ENCODE results near the gene ALB. TPM values are rescaled to one million over a fixed set of nuclear protein-coding genes. Genes with fewer than 3 reads are reported as not detected.

Gene ALB
- total RNA-seq, 1 experiment from 2014 or later = 0.22 TPM

GRCh38 chr4:73451404-73451803, 47.3 kb downstream of the ALB start:
- H3K27ac ChIP-seq (ENCODE audit: low read length) = no peak overlapping the region
- DNase-seq = no peak
- TF ChIP-seq EZH2phosphoT487 (IDR thresholded peaks at IDR 0.05; ENCODE audit: borderline replicate concordance, low read length) = no peak
- TF ChIP-seq EZH2 (IDR thresholded peaks at IDR 0.05; ENCODE audit: low read length, unreplicated experiment) = no peak
- TF ChIP-seq CTCF (conservative IDR thresholded peaks at IDR 0.05; ENCODE audit: low read depth, low read length) = no peak
- no peak overlapping the region for H2AFZ ChIP-seq (ENCODE audit: low read length)
- ChIA-PET POLR2A (ENCODE audit: unreplicated experiment) (no interaction called here), CTCF (no interaction called here)
- no TSS peak for BruUV-seq (replicated peaks)
- H3K4me1 ChIP-seq (ENCODE audit: insufficient read depth, low read length) = peaks cover 11% of the 10 kb centered on the region; the same call in 1 of the 2 replicates
- peaks cover 30% of the 10 kb centered on the region for H3K27me3 ChIP-seq (ENCODE audit: low read length)
- H3K4me2 ChIP-seq (ENCODE audit: low read length) = no peak overlapping the region
- ATAC-seq = no peak
- no peak overlapping the region for H3K4me3 ChIP-seq (ENCODE audit: low read length)
- no peaks in the 10 kb centered on the region for H3F3A ChIP-seq (ENCODE audit: low read length, unreplicated experiment)
- H4K20me1 ChIP-seq (ENCODE audit: low read length) = no peaks in the 10 kb centered on the region
- H3K9me2 ChIP-seq (replicated peaks; ENCODE audit: low read length) = no peaks in the 10 kb centered on the region
- H3K9me3 ChIP-seq (ENCODE audit: low read length) = no peaks in the 10 kb centered on the region
- no peak overlapping the region for H3K9ac ChIP-seq (ENCODE audit: low read length)
- no peaks in the 10 kb centered on the region for H3K36me3 ChIP-seq (ENCODE audit: low read depth, low read length)
- intact Hi-C loops (cut with micrococcal nuclease) = no loop called here
- no peaks in the 10 kb centered on the region for H3K79me2 ChIP-seq (ENCODE audit: low read length)

GRCh38 chr4:73451981-73452747, 48.1 kb downstream of the ALB start:
- Histone ChIP-seq H3K9ac (ENCODE audit: low read length) (no peak overlapping the region), H3K27ac (ENCODE audit: low read length) (no peak overlapping the region), H3K9me3 (ENCODE audit: low read length) (no peaks in the 10 kb centered on the region), H3K4me3 (ENCODE audit: low read length) (no peak overlapping the region), H3K9me2 (replicated peaks; ENCODE audit: low read length) (no peaks in the 10 kb centered on the region), H3K79me2 (ENCODE audit: low read length) (no peaks in the 10 kb centered on the region), H3K4me1 (ENCODE audit: insufficient read depth, low read length) (peaks cover 11% of the 10 kb centered on the region; the same call in 1 of the 2 replicates), H4K20me1 (ENCODE audit: low read length) (no peaks in the 10 kb centered on the region), H3K4me2 (ENCODE audit: low read length) (no peak overlapping the region), H2AFZ (ENCODE audit: low read length) (no peak overlapping the region), H3F3A (ENCODE audit: low read length, unreplicated experiment) (no peaks in the 10 kb centered on the region), H3K36me3 (ENCODE audit: low read depth, low read length) (no peaks in the 10 kb centered on the region), H3K27me3 (ENCODE audit: low read length) (peaks cover 36% of the 10 kb centered on the region)
- ATAC-seq = no peak
- ChIA-PET POLR2A (ENCODE audit: unreplicated experiment) (no interaction called here), CTCF (no interaction called here)
- DNase-seq = no peak
- TF ChIP-seq EZH2phosphoT487 (IDR thresholded peaks at IDR 0.05; ENCODE audit: borderline replicate concordance, low read length) (no peak), CTCF (conservative IDR thresholded peaks at IDR 0.05; ENCODE audit: low read depth, low read length) (no peak), EZH2 (IDR thresholded peaks at IDR 0.05; ENCODE audit: low read length, unreplicated experiment) (no peak)
- no TSS peak for BruUV-seq (replicated peaks)
- intact Hi-C loops (cut with micrococcal nuclease) = no loop called here

DNA sequence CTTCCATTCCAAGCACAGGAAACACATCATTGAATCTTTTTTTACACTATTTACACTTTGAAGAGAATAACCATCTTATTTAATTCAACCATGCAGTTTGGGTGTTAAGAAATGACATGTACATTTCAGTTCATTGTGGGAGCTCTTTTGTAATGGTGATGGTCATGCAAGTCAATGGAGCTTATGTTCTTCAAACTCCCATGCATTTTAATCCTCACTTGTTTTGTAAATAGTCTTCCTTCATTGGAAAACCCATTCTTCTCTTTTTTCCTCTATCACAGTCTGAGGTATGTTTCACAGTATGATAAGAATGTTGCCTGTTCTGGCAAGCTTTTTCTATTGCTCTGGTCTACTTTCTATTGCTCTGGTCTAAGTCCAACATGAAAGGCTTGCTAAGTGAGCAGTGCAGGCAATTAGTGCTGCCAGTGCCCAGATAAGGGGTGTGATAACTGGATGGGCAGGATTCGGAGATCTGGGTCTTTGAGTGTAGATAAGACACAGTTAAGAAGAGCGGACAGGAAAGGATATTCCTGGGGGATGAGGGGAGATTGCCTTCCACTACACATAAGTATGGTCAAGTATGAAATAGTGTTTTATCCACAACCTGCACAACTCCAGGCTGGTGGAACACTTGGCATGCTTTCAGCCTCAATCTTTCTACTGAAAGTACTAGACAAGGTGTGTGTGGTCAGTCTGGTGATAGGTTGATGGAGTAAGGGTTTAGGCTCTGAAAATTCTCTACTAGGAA, 49.0 kb downstream of the ALB start:
- peaks cover 11% of the 10 kb centered on the region; the same call in 1 of the 2 replicates for H3K4me1 ChIP-seq (ENCODE audit: insufficient read depth, low read length)
- DNase-seq = no peak
- H3K4me3 ChIP-seq (ENCODE audit: low read length) = no peak overlapping the region
- no peaks in the 10 kb centered on the region for H3K9me3 ChIP-seq (ENCODE audit: low read length)
- no peak for TF ChIP-seq EZH2phosphoT487 (IDR thresholded peaks at IDR 0.05; ENCODE audit: borderline replicate concordance, low read length)
- no peak for TF ChIP-seq CTCF (conservative IDR thresholded peaks at IDR 0.05; ENCODE audit: low read depth, low read length)
- TF ChIP-seq EZH2 (IDR thresholded peaks at IDR 0.05; ENCODE audit: low read length, unreplicated experiment) = no peak
- ChIA-PET POLR2A (ENCODE audit: unreplicated experiment) (no interaction called here), CTCF (no interaction called here)
- H4K20me1 ChIP-seq (ENCODE audit: low read length) = no peaks in the 10 kb centered on the region
- BruUV-seq (replicated peaks) = no TSS peak
- no peak for ATAC-seq
- no peaks in the 10 kb centered on the region for H3F3A ChIP-seq (ENCODE audit: low read length, unreplicated experiment)
- H3K4me2 ChIP-seq (ENCODE audit: low read length) = no peak overlapping the region
- H3K79me2 ChIP-seq (ENCODE audit: low read length) = no peaks in the 10 kb centered on the region
- intact Hi-C loops (cut with micrococcal nuclease) = no loop called here
- no peak overlapping the region for H3K9ac ChIP-seq (ENCODE audit: low read length)
- H3K27me3 ChIP-seq (ENCODE audit: low read length) = peaks cover 38% of the 10 kb centered on the region
- no peaks in the 10 kb centered on the region for H3K9me2 ChIP-seq (replicated peaks; ENCODE audit: low read length)
- no peaks in the 10 kb centered on the region for H3K36me3 ChIP-seq (ENCODE audit: low read depth, low read length)
- no peak overlapping the region for H2AFZ ChIP-seq (ENCODE audit: low read length)
- H3K27ac ChIP-seq (ENCODE audit: low read length) = no peak overlapping the region

Measured in PC-3 (cell line).